Suprapubic skin (tissue), 3 donors: ENCODE data around the gene PLXNB2.

ENCODE experiments used
- CTCF ChIP-seq, 2 donors: fragments of 200-600 bp in 1 of 2; fragments of 450-650 bp in 1 of 2; sonication (generic) in 1 of 2; IDR thresholded peaks; one replicate each; pipeline ENCODE4 v1.5.1; 2016 to 2019; ENCODE audit warnings: antibody characterized with exemption in 2 of 2, mild to moderate bottlenecking in 1 of 2, moderate library complexity in 1 of 2
- EP300 ChIP-seq: sonication (generic); formaldehyde crosslinking; IDR thresholded peaks from one replicate; pipeline ENCODE4 v1.6.1; 2017; ENCODE audit warnings: antibody characterized with exemption
- POLR2A ChIP-seq, 2 donors: fragments of 450-650 bp; IDR thresholded peaks; one replicate each; pipeline ENCODE4 v1.6.1; 2017; ENCODE audit warnings: antibody characterized with exemption in 2 of 2, mild to moderate bottlenecking in 2 of 2, moderate library complexity in 2 of 2

DNA sequence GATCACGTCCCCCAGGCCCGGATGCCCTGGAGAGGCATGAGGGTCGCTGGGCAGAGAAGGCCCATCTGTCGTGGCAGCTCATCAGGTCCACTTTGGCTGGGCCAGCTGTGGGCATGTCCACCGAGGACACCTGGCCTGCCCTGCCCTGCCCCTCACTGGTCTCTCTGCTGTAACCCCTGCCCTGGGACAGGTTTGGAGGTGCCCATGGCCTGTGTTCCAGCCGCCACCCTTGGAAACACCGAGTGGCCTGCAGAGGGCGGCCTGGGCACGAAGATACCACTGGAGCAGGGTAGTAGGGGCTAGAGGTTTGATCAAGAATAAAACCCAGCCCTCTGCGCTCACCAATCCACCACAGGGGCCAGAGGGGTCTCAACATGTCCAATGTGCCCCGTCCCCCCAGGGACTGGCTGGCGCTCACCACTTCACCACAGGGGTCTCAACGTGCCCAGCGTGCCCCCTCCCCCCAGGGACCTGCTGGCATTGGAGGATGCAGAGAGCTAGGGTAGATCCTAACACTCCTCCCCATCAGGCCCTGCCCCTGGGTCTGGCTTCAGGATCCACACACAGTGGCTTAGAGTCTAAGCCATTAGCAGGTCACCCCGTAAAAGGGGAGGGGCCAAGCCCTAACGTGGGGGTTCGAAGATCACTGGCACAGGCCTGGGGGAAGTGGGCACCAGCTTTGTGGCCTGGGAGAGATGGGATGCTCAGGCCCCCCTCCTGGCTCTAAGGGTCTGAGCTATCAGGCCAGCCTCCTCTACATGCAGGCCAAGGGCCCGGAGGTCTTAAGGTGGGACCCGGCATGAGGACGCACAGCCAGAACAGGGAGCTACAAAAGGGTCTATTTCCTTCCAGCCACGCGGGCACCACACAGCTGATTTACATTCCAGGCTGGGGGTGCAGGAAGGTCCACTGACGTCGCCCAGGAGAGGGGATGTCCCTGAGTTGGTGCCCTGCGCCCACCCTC is 55.1 kb downstream of the PLXNB2 start:
- peak in 1 of 2 donors; percentile 62 for TF ChIP-seq CTCF (IDR thresholded peaks at IDR 0.05)
- TF ChIP-seq POLR2A (IDR thresholded peaks at IDR 0.05) = no peak
- TF ChIP-seq EP300 = no peak
